MM.1S (cell line): ENCODE results near the gene BDNF.
A peak's percentile ranks its signal among the peaks of the same experiment; 100 is the strongest.

Experiments
- DNase-seq: peaks from one replicate; pipeline ENCODE4 v3.0.0-alpha.2; 2015
- H2AFZ ChIP-seq: fragments of 300-600 bp; sonication (generic); 2 replicates; pipeline ENCODE4 v1.6.0; 2016; ENCODE audit warnings: antibody characterized with exemption, low read length
- H3F3A ChIP-seq: fragments of 300-600 bp; sonication (generic); 2 replicates; pipeline ENCODE4 v1.6.1; 2016; ENCODE audit warnings: mild to moderate bottlenecking, antibody characterized with exemption, low read length, moderate library complexity, mixed read lengths; ENCODE audit not compliant: insufficient read depth
- H3K27ac ChIP-seq: fragments of 300-600 bp; sonication (generic); 2 replicates; pipeline ENCODE4 v1.5.1; 2016; ENCODE audit warnings: mild to moderate bottlenecking, low read length
- H3K27me3 ChIP-seq: fragments of 300-600 bp; sonication (generic); replicated peaks from 2 replicates; pipeline ENCODE4 v1.6.0; 2016; ENCODE audit warnings: low read length; ENCODE audit not compliant: insufficient read depth
- H3K36me3 ChIP-seq: fragments of 300-600 bp; sonication (generic); replicated peaks from 2 replicates; pipeline ENCODE4 v1.6.1; 2016; ENCODE audit warnings: mild to moderate bottlenecking, low read length, mixed read lengths; ENCODE audit not compliant: insufficient read depth
- H3K4me1 ChIP-seq: fragments of 300-600 bp; sonication (generic); 2 replicates; pipeline ENCODE4 v1.6.1; 2016; ENCODE audit warnings: low read length, mixed read lengths
- H3K4me2 ChIP-seq: fragments of 300-600 bp; sonication (generic); 2 replicates; pipeline ENCODE4 v1.6.0; 2016; ENCODE audit warnings: low read depth, low read length
- H3K4me3 ChIP-seq: fragments of 300-600 bp; sonication (generic); 2 replicates; pipeline ENCODE4 v1.5.1; 2016; ENCODE audit warnings: low read length, mixed read lengths
- H3K79me2 ChIP-seq: fragments of 300-600 bp; sonication (generic); 2 replicates; pipeline ENCODE4 v1.6.1; 2016; ENCODE audit warnings: mixed run types, low read length, mixed read lengths
- H3K9ac ChIP-seq: fragments of 300-600 bp; sonication (generic); 2 replicates; pipeline ENCODE4 v1.6.1; 2016; ENCODE audit warnings: low read length, mixed read lengths
- H3K9me2 ChIP-seq: fragments of 300-600 bp; sonication (generic); replicated peaks from 2 replicates; pipeline ENCODE4 v1.6.1; 2016; ENCODE audit warnings: mild to moderate bottlenecking, low read length, mixed read lengths; ENCODE audit not compliant: insufficient read depth
- H3K9me3 ChIP-seq: fragments of 300-600 bp; sonication (generic); replicated peaks from 2 replicates; pipeline ENCODE4 v1.6.1; 2016; ENCODE audit warnings: mild to moderate bottlenecking, low read length, mixed read lengths; ENCODE audit not compliant: insufficient read depth
- H4K20me1 ChIP-seq: fragments of 300-600 bp; sonication (generic); 2 replicates; pipeline ENCODE4 v1.6.1; 2016; ENCODE audit warnings: mild to moderate bottlenecking, low read length, moderate library complexity, mixed read lengths; ENCODE audit not compliant: insufficient read depth
- EZH2 ChIP-seq: fragments of 300-600 bp; sonication (generic); optimal IDR thresholded peaks from 2 replicates; pipeline ENCODE3; 2017; ENCODE audit warnings: low read depth, mild to moderate bottlenecking, antibody characterized with exemption, low read length, mixed read lengths
- EZH2phosphoT487 ChIP-seq: fragments of 300-600 bp; sonication (generic); IDR thresholded peaks from 2 replicates; pipeline ENCODE4 v1.6.1; 2018; ENCODE audit warnings: antibody characterized with exemption, low read length
- TF ChIP-seq, protein P1 (sequence below): fragments of 300-600 bp; sonication (generic); IDR thresholded peaks from 2 replicates; pipeline ENCODE4 v1.5.1; 2016; ENCODE audit warnings: antibody characterized with exemption, low read length, mixed read lengths

The BDNF gene

DNA sequence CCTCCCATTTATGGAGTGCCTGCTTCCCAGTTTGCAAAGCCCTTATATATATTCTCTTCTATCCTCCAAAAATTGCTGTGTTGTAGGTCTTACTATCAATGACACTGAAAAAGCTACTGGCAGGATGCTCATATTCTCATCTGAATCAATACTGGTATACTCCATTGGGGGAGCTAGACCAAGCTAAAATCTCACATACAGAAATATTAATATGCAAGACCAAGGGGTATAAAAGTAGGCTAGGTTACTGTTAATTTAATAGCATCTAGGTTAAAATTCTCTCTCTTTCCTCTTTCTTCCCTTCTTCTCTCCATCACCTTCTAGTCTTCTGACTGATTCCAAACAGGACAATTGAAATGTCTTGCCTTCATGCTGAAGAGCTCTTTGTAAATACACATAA lies 17.1 kb upstream of the BDNF start:
- no peaks in the 10 kb centered on the region for H3K27me3 ChIP-seq
- no peak overlapping the region for H3K4me3 ChIP-seq
- H3K9me2 ChIP-seq, result no peaks in the 10 kb centered on the region
- H3K79me2 ChIP-seq, result no peaks in the 10 kb centered on the region
- H4K20me1 ChIP-seq, result no peaks in the 10 kb centered on the region
- H2AFZ ChIP-seq, result no peak overlapping the region
- H3K9me3 ChIP-seq, result no peaks in the 10 kb centered on the region
- no peaks in the 10 kb centered on the region for H3K4me1 ChIP-seq
- no peak overlapping the region for H3K4me2 ChIP-seq
- H3K27ac ChIP-seq, result no peak overlapping the region
- no peaks in the 10 kb centered on the region for H3K36me3 ChIP-seq
- no peak for TF ChIP-seq EZH2phosphoT487
- TF ChIP-seq, protein P1, sequence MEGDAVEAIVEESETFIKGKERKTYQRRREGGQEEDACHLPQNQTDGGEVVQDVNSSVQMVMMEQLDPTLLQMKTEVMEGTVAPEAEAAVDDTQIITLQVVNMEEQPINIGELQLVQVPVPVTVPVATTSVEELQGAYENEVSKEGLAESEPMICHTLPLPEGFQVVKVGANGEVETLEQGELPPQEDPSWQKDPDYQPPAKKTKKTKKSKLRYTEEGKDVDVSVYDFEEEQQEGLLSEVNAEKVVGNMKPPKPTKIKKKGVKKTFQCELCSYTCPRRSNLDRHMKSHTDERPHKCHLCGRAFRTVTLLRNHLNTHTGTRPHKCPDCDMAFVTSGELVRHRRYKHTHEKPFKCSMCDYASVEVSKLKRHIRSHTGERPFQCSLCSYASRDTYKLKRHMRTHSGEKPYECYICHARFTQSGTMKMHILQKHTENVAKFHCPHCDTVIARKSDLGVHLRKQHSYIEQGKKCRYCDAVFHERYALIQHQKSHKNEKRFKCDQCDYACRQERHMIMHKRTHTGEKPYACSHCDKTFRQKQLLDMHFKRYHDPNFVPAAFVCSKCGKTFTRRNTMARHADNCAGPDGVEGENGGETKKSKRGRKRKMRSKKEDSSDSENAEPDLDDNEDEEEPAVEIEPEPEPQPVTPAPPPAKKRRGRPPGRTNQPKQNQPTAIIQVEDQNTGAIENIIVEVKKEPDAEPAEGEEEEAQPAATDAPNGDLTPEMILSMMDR, result 0 out of 2 replicates have a peak, but pooled peaks have one; percentile 8
- no peak overlapping the region for H3K9ac ChIP-seq
- DNase-seq, result no peak
- no peaks in the 10 kb centered on the region for H3F3A ChIP-seq

DNA sequence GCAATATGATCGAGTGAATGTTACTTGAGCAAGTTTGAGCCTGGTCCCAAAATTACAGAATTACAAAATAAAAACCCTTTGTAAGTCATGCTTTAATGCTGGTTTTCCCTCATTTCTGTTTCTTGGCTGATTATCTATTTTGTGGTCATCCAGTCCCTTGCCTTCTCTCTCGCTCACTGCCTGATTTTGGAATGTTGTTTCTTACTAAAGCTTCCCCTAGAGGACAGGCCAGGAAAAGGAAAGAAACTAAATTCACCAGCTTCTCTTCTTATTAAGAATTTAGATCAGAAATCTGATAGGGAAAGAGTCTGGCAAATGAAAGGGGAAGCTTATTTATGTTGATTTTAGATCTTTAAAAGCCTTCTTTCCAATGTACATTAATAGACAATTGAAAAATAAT lies 16.6 kb upstream of the BDNF start:
- no peak overlapping the region for H3K27ac ChIP-seq
- no peak for TF ChIP-seq EZH2phosphoT487
- TF ChIP-seq, protein P1, result no peak
- TF ChIP-seq EZH2, result no peak
- no peaks in the 10 kb centered on the region for H3K27me3 ChIP-seq

DNA sequence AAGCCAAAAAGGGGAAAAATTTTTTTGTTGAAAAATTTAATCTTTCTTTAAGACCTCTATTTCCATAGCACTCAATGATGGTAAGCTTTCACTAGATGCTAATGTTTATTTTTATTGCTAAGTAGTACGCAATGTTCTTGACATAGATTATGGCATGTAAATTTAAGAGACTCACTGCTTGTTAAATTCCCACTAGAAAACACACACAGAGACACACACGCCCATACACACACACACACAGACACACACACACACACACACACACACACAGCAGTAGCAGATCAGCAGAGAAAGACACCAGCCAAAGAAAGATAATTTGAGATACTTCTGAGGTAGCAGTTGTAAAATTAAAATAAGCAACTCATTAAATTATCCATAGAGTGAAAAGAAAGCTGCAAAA lies 16.0 kb upstream of the BDNF start:
- DNase-seq, result no peak
- H3K79me2 ChIP-seq, result no peaks in the 10 kb centered on the region
- no peak overlapping the region for H3K27ac ChIP-seq
- H3F3A ChIP-seq, result no peaks in the 10 kb centered on the region
- no peaks in the 10 kb centered on the region for H3K36me3 ChIP-seq
- H3K27me3 ChIP-seq, result no peaks in the 10 kb centered on the region
- no peaks in the 10 kb centered on the region for H4K20me1 ChIP-seq
- H3K9me2 ChIP-seq, result no peaks in the 10 kb centered on the region
- H3K4me3 ChIP-seq, result no peak overlapping the region
- H3K9ac ChIP-seq, result no peak overlapping the region
- H3K9me3 ChIP-seq, result no peaks in the 10 kb centered on the region
- no peak overlapping the region for H3K4me2 ChIP-seq
- H3K4me1 ChIP-seq, result no peaks in the 10 kb centered on the region
- no peak for TF ChIP-seq EZH2phosphoT487
- no peak overlapping the region for H2AFZ ChIP-seq

More for the DNA sequence above, 16.6 kb upstream of the BDNF start:
- Histone ChIP-seq H3K9me2 (no peaks in the 10 kb centered on the region), H3K4me3 (no peak overlapping the region), H3F3A (no peaks in the 10 kb centered on the region), H3K4me1 (no peaks in the 10 kb centered on the region), H4K20me1 (no peaks in the 10 kb centered on the region), H3K36me3 (no peaks in the 10 kb centered on the region), H3K9ac (no peak overlapping the region), H3K79me2 (no peaks in the 10 kb centered on the region), H3K9me3 (no peaks in the 10 kb centered on the region), H2AFZ (no peak overlapping the region), H3K4me2 (no peak overlapping the region)
- no peak for DNase-seq

DNA sequence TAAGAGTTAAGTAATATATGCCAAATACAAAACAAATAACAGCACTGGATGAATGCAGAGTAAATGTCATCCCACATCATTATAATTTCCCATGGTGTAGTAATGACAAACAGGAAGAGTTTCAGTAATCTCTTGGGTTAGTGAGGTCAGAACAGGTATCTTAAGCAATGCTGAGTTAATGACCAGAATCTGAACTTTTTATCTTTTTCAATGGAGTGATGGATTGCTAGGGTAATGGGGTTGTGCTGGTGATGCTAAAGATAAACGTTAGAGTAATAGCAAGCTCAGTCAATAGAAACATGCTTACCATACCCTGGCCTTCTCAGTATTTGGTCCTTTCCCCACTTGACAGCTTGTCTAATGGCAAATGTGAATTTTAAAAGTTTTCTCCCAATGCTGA lies 11.5 kb upstream of the BDNF start:
- Histone ChIP-seq H3K36me3 (no peaks in the 10 kb centered on the region), H3F3A (no peaks in the 10 kb centered on the region), H3K4me3 (no peak overlapping the region), H4K20me1 (no peaks in the 10 kb centered on the region), H3K4me1 (no peaks in the 10 kb centered on the region), H3K4me2 (no peak overlapping the region), H2AFZ (no peak overlapping the region), H3K27me3 (no peaks in the 10 kb centered on the region), H3K79me2 (no peaks in the 10 kb centered on the region), H3K9ac (no peak overlapping the region), H3K9me2 (no peaks in the 10 kb centered on the region), H3K27ac (no peak overlapping the region), H3K9me3 (no peaks in the 10 kb centered on the region)
- no peak for DNase-seq
- TF ChIP-seq EZH2phosphoT487 (no peak), EZH2 (no peak)
- TF ChIP-seq, protein P1, result no peak
